Measurements from ENCODE around the gene LYPD8.
A peak's percentile ranks its signal among the peaks of the same experiment; 100 is the strongest.

LYPD8 gene

DNA sequence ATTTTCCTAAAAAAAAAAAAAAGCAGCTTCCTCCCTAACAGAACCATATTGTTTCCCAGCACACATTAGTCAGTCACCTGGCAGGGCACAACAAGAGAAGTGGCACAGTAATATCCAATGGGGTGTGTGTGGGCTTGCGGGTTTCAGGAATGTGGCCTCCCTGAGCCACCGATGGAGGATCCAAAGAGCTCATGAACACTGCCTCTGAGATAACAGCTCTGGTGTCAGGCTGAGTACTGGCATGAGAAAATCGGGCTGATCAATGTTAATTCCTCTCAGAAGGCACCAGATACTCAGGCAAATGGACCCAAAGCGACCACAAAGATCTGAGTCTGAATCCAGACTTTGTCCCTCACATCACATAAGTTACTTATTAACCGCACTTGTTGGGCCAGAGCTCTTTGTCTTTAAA lies 2.2 kb upstream of the LYPD8 start:
- DNase-seq: no peak

DNA sequence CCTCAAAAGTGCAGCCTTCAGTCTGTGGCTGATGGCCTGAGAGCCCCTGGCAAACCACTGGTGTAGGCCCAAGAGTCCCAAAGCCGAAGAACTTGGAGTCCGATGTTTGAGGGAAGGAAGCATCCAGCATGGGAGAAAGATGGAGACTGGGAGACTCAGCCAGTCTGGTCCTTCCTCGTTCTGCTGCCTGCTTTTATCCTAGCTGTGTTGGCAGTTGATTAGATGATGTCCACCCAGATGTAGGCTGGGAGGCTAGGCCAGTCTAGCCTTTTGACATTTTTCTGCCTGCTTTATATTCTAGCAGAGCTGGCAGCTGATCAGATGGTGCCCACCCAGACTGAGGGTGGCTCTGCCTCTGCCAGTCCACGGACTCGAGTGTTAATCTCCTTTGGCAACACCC lies 1.1 kb upstream of the LYPD8 start:
- no peak for DNase-seq

DNA sequence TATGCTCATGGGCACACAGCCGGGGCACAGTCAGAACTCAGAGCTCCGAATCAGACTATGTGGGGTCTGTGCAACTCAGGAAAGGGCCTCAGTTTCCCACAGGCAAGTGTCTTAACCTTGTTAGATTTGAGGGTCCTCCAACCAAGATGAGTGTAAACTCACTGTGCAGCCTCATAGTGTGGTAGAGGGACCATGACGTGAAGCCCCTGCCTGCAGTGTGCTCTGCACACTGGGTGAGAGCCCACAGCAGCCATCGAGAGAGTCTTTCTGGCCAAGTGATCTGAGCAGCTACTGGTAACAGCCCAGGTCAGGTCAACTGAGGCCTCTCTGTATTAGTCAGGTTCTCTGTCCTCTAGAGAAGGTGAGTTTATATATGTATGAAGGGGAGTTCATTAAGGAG lies 592 bp upstream of the LYPD8 start:
- DNase-seq: no peak

DNA sequence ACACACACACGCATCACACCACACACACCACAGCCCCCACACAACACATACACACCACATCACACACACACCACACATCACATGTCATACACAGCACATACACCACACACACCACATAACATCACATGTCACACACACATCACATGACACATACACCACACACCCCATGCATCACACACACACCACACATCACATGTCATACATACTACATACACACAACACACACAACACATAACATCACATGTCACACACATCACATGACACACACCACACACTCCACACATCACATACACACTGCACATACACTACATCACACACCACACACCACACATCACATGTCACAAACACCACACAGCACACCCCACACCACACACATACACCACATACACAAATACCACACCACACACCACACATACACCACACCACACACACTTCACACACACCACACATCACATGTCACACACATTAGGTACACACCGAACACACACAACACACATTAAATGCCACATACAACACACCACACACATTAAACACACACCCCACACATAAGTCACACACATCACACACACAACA lies 1.8 kb downstream of the LYPD8 start:
- no peak for DNase-seq

DNA sequence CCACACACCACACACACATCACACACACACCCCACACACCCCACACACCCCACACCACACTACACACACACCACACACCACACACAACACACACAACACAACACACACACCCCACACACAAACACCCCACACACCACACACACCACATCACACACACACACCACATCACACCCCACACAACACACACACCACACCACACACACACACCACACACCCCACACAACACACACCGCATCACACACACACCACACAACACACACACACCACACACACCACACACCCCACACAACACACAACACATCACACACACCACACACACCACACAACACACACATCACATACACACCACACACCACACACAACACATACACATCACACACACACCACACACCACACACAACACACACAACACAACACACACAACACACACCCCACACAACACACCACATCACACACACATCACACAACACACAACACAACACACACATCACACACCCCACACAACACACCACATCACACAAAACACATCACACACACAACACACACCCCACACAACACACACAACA lies 2.4 kb downstream of the LYPD8 start:
- no peak for DNase-seq

DNA sequence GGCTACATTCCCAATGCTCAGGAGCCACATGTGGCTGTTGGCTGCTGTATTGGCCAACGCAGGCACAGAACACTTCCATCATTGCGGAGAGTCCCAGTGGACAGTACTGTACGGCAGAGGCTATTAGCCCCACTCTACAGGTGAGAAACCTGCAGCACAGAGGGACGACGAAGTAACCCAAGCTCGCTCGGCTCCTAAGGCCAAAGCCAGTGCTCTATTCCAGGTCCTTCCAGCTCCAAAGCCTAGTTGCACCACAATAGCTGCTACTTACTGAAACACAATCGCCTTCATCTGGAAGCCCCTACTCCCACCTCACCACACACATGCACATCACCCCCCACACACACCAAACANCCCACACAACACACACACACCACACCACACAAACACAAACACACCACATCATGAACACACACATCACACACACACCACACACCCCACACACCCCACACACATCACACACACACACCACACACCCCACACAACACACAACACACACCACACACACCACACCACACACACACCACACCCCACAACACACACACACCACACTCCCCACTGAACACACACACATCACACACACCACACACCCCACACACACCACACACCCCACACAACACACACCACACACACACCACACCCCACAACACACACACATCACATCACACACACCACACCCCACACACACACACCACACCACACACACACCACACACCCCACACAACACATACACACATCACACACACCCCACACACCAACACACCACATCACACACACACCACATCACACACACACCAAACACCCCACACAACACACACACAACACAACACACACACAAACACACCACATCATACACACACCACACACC lies 3.2 kb downstream of the LYPD8 start:
- no peak for DNase-seq

- no peak for DNase-seq
Measured at GRCh38 chr1:248751635-248752034, 3.9 kb downstream of the LYPD8 start.

DNA sequence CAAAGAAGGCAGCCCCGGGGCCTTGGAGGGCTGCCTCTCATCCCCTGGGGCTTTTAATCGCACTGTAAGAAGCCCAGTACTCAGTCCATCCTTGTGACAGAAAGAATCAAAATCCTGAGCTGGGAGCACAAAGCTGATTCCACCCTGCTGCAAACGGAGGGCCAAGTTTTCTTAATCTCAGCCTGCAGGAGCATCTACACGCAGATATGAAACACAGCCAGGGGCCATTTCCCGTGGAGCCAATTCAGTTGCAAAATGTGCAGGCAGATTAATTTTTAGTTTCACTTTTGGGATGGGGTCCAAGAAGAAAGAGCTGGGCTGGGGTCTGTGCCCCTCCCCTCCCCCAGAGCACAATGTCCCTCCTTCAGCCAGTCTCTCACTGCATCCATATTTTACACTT lies 4.4 kb downstream of the LYPD8 start:
- no peak for DNase-seq

DNA sequence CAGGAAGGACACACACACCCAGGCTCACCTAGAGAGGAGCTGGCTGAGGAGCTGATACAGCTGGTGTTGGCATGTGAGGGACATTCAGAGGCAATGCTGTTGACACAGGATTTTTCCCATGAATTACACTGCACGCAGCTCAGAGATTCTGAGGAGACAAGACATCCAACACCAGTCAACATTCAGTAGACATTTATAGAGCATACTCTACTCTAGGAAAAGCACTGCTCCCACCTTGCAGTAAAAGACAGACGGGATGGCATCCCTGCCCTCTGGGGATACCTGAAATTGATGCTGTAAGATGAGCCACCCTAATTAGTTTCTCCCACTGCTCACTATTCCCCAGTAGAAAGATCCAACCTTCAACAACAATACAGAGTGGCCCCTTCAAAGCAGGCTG lies 5.1 kb downstream of the LYPD8 start:
- no peak for DNase-seq

DNA sequence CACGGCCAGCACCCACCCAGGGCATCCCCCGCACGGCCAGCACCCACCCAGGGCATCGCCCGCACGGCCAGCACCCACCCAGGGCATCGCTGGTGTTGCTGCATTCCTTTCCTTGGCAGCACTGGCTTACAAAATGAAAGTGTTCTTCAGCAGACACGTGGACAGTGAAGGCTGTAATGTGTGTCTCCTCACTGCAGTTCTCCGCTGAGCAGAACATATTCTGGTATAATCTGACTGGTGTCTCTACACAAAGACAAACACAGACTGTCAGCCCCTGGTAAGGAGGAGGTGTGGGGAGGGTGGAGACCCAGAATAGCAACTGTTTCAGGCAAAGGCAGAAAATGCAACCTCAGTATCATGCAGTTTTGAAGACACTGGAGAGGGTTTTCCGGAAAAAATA lies 7.3 kb downstream of the LYPD8 start:
- DNase-seq: peak in 1 of 51 donors; percentile 5

GRCh38 chr1:248740876-248741275 lies 14.7 kb downstream of the LYPD8 start:
- no peak for DNase-seq

GRCh38 chr1:248739572-248740205 lies 15.9 kb downstream of the LYPD8 start:
- DNase-seq: no peak

GRCh38 chr1:248737457-248737856 lies 18.1 kb downstream of the LYPD8 start:
- DNase-seq: no peak

GRCh38 chr1:248736977-248737376 lies 18.6 kb downstream of the LYPD8 start:
- no peak for DNase-seq

DNA sequence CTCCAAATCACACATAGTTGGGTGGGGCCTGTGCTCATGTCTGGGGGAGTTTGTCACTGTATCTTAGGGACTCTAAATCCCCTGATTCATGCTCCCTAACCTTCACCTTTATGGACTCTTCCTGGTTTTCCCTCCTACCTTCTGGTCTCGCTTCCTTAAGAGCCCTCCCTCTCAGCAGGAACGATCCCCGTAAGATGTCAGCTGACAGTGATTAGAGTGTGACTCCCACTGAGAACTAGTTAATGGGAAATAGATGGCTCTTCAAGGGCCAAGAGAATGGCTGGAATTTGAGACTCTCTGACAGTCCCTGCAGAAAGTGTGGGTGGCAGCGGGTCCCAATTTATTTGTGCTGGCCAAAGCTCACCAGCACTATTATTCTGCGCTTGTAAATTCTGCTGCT lies 22.0 kb downstream of the LYPD8 start:
- DNase-seq: no peak

DNA sequence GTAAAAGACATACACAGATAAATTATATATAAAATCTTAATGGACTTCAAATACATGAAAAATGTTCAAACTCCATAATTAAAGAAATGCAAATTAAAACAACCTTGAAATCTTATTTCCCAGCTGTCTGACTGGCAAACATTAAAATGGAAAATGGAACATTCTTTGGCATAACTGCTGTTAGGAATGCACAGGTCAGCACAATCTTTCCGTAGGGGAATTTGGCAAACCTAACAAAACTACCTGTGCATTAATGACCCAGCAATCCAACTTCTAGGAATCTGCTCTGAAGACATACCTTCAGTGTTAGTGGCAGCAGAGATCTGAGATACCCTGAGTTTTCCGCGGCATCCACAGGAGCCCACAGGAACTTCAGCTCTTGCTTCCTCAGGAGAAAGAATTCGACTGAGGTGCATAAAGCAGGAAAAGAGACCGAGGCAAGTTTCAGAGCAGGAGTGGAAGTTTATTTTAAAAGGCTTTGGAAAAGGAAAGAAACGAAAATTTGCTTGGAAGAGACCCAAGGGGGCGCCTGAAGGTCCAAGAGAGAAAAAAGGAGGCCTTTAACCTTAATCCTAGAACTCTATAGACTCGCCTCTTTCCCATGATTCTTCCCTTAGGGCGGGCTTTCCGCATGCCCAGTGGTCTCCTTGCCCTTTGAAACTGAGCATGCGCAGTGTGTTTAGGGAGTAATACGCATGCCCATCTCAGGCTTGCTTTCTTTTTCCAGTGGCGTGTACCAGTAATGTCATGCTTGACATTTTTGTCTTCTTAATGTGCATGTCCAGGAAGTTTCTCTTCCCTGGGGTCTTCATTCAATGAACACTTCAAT lies 24.8 kb downstream of the LYPD8 start:
- no peak for DNase-seq

DNA sequence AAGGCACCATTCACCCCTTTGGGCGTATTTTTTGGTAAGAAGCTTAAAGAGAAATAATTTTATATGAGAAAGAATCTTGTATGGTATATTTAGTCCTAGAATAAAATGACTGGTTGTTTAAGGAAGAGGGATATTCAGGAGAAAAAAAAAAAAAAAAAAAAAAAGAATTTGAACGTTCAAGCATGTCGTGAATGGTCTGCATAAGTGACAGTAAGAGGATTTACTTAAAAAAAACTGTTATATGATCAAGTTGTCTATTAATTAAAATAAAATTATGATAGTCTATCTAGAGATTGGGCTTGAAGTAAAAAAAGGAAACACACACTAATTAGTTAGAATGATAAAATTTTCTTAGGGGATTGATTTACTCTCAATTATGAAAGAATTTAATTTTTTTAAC lies 41.3 kb downstream of the LYPD8 start:
- no peak for DNase-seq

DNA sequence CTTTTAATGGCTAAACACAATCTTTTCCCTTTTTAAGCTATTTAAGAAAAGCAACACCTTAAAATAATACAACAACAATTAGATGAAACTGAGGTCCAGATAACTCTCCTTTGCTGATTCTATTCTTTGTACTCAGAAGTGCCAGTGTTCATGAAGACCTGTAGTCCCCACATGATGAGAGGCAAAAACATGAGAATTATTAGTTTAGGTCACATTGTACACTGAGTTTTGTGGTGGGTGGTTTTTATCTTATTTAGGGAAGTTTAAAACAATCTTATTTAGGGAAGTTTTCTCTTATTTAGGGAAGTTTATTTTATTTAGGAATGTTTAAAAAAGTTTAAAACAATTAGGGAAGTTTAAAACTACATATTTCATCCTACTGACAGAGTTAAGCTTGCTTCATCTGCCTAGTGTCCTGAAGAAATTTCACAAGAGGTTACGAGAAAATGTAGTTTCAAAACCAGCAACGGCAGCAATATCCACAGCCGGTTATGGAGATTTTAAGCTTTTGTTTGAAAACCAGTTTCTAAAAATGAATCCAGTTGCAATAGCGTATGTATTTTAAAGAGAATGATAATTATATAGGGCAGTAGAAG lies 45.2 kb downstream of the LYPD8 start:
- DNase-seq: no peak

DNA sequence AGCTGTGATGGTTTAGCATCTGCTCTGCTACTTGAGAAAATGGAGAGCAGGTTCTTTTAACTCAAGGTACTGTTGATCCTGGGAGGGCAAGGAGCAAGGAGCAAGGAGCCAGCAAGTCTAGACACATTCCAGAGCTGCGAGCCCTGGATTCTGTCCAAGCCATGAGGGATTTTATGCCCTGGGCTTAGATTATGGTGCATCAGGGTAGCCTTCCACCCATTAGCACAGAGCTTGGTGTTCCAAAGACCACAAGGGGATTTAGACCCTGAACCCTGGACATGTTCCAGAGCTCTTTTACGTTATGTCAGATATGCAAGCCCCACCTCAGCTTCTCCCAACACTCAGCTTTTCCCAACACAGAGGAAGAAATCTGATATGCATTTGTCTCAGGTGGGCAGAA lies 51.0 kb downstream of the LYPD8 start:
- no peak for DNase-seq

- DNase-seq: no peak
Measured at GRCh38 chr1:248703674-248704073, 51.9 kb downstream of the LYPD8 start.

- DNase-seq: no peak
Measured at GRCh38 chr1:248702714-248703113, 52.8 kb downstream of the LYPD8 start, which contains the start of gene OR14I1. Gene OR14I1, minus strand, starts transcription at chr1:248702766.
